OCI-LY7 (cell line): ENCODE data around the gene ABCF3.

ENCODE experiments used
- EZH2phosphoT487 ChIP-seq: fragments of 200-600 bp; sonication (generic); IDR thresholded peaks from 2 replicates; pipeline ENCODE4 v1.6.1; 2018; ENCODE audit warnings: low read depth, borderline replicate concordance, mild to moderate bottlenecking, mixed run types, antibody characterized with exemption, low read length, moderate library complexity, mixed read lengths
- TF ChIP-seq, protein P1 (sequence below): fragments of 200-600 bp; sonication (generic); conservative IDR thresholded peaks from 2 replicates; pipeline ENCODE4 v1.5.1; 2014; ENCODE audit warnings: mild to moderate bottlenecking, antibody characterized with exemption, low read length, moderate library complexity, mixed read lengths

DNA sequence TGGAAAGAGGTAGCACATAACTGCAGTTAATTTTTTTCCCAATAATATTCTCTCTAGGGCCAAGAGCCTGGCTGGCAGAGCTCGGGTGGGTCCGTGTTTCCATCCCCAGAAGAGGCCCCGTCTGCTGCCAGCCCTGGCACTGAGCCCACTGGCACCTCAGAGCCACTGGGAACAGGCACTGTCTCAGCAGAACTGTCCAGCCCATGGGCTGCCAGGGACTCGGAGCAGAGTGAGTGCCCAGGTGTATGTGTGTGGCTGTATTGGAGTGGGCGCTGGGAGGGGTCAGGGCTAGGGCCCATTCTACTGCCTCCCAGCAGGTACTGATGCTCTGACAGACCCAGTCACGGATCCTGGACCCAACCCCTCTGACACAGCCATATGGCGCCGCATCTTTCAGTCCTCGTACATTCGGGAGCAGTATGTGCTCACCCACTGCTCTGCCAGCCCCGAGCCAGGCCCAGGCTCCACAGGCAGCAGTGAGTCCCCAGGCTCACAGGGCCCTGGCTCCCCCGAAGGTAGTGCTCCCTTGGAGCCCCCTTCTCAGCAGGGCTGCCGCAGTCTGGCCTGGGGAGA lies 52.3 kb downstream of the ABCF3 start:
- TF ChIP-seq, protein P1, sequence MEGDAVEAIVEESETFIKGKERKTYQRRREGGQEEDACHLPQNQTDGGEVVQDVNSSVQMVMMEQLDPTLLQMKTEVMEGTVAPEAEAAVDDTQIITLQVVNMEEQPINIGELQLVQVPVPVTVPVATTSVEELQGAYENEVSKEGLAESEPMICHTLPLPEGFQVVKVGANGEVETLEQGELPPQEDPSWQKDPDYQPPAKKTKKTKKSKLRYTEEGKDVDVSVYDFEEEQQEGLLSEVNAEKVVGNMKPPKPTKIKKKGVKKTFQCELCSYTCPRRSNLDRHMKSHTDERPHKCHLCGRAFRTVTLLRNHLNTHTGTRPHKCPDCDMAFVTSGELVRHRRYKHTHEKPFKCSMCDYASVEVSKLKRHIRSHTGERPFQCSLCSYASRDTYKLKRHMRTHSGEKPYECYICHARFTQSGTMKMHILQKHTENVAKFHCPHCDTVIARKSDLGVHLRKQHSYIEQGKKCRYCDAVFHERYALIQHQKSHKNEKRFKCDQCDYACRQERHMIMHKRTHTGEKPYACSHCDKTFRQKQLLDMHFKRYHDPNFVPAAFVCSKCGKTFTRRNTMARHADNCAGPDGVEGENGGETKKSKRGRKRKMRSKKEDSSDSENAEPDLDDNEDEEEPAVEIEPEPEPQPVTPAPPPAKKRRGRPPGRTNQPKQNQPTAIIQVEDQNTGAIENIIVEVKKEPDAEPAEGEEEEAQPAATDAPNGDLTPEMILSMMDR: no peak
- no peak for TF ChIP-seq EZH2phosphoT487
